Neuronal stem cell (in vitro differentiated cells): ENCODE results near the gene BICD1.

Experiments used
- DNase-seq: peaks from one replicate; pipeline ENCODE4 v3.0.0-alpha.2; 2013; ENCODE audit warnings: low spot score
- H2AFZ ChIP-seq: one replicate; pipeline ENCODE4 v1.6.1; 2013; ENCODE audit warnings: mild to moderate bottlenecking, low read length, inconsistent platforms
- H2AK5ac ChIP-seq: 2 replicates; pipeline ENCODE4 v1.6.1; 2013; ENCODE audit warnings: low read depth, mild to moderate bottlenecking, inconsistent platforms, low read length, moderate library complexity, mixed read lengths
- H2BK120ac ChIP-seq: 2 replicates; pipeline ENCODE4 v1.6.1; 2013; ENCODE audit warnings: low read depth, mild to moderate bottlenecking, inconsistent platforms, low read length, moderate library complexity, mixed read lengths
- H2BK12ac ChIP-seq: one replicate; pipeline ENCODE4 v1.6.1; 2013; ENCODE audit warnings: low read length, inconsistent platforms
- H2BK15ac ChIP-seq: 2 replicates; pipeline ENCODE4 v1.6.1; 2013; ENCODE audit warnings: mild to moderate bottlenecking, low read length, inconsistent platforms, mixed read lengths
- H2BK5ac ChIP-seq: one replicate; pipeline ENCODE4 v1.6.1; 2013; ENCODE audit warnings: inconsistent platforms, mild to moderate bottlenecking, low read length, moderate library complexity
- H3K14ac ChIP-seq: one replicate; pipeline ENCODE4 v1.6.1; 2013; ENCODE audit warnings: low read length, inconsistent platforms
- H3K18ac ChIP-seq: 2 replicates; pipeline ENCODE4 v1.6.1; 2013; ENCODE audit warnings: low read length, inconsistent platforms
- H3K23ac ChIP-seq: 2 replicates; pipeline ENCODE4 v1.6.1; 2013; ENCODE audit warnings: low read depth, mild to moderate bottlenecking, mixed read lengths, low read length, inconsistent platforms; ENCODE audit not compliant: poor library complexity
- H3K27ac ChIP-seq: replicated peaks from 3 replicates; pipeline ENCODE4 v1.5.1; 2013; ENCODE audit warnings: low read length, inconsistent platforms
- H3K27me3 ChIP-seq, 3 experiments: 2 replicates each; pipeline ENCODE4 v1.6.1; 2013; ENCODE audit warnings: low read length in 3 of 3, mild to moderate bottlenecking in 2 of 3, inconsistent platforms in 1 of 3, low read depth in 1 of 3, mixed read lengths in 1 of 3, moderate library complexity in 1 of 3; ENCODE audit not compliant: control insufficient read depth in 3 of 3, insufficient read depth in 3 of 3
- H3K36me3 ChIP-seq, 2 donors: replicated peaks in 1 of 2; 2 replicates each; pipeline ENCODE4 v1.6.1; 2013; ENCODE audit warnings: low read length in 2 of 2; ENCODE audit not compliant: control insufficient read depth in 2 of 2, insufficient read depth in 2 of 2
- H3K4ac ChIP-seq: 2 replicates; pipeline ENCODE4 v1.6.1; 2013; ENCODE audit warnings: inconsistent platforms, mild to moderate bottlenecking, low read length, moderate library complexity
- H3K4me1 ChIP-seq, 2 donors: 1 replicate in 1 of 2; 2 replicates in 1 of 2; pipeline ENCODE4 v1.6.1; 2013; ENCODE audit warnings: low read length in 2 of 2, low read depth in 1 of 2; ENCODE audit not compliant: control insufficient read depth in 2 of 2, insufficient read depth in 1 of 2
- H3K4me2 ChIP-seq: one replicate; pipeline ENCODE4 v1.6.1; 2013; ENCODE audit warnings: mild to moderate bottlenecking, low read length, inconsistent platforms; ENCODE audit not compliant: insufficient read depth, poor library complexity, severe bottlenecking
- H3K4me3 ChIP-seq, 2 donors: 2 replicates each; pipeline ENCODE4 v1.5.1; 2013; ENCODE audit warnings: low read length in 2 of 2, mild to moderate bottlenecking in 2 of 2, inconsistent platforms in 1 of 2, moderate library complexity in 1 of 2
- H3K79me1 ChIP-seq: one replicate; pipeline ENCODE4 v1.6.1; 2013; ENCODE audit warnings: low read depth, mild to moderate bottlenecking, inconsistent platforms, low read length, moderate library complexity
- H3K9ac ChIP-seq: one replicate; pipeline ENCODE4 v1.6.1; 2013; ENCODE audit warnings: mild to moderate bottlenecking, low read depth, low read length, inconsistent platforms; ENCODE audit not compliant: poor library complexity
- H3K9me3 ChIP-seq, 2 donors: replicated peaks in 1 of 2; 2 replicates each; pipeline versions ENCODE3 to v1.6.1; 2013; ENCODE audit warnings: low read length in 2 of 2, mild to moderate bottlenecking in 2 of 2, inconsistent platforms in 1 of 2, low read depth in 1 of 2, mixed read lengths in 1 of 2, moderate library complexity in 1 of 2; ENCODE audit not compliant: control insufficient read depth in 2 of 2, insufficient read depth in 1 of 2
- H4K8ac ChIP-seq: one replicate; pipeline ENCODE4 v1.6.1; 2013; ENCODE audit warnings: low read depth, mild to moderate bottlenecking, inconsistent platforms, low read length, moderate library complexity
- H4K91ac ChIP-seq: one replicate; pipeline ENCODE4 v1.6.1; 2013; ENCODE audit warnings: low read length, low read depth, mild to moderate bottlenecking, inconsistent platforms; ENCODE audit not compliant: poor library complexity
- WGBS, 2 donors: extraction: QIAGEN DNeasy Blood & Tissue Kit; methylation state at CpG; one replicate each; pipeline ENCODE4 v1.1.7; 2013; ENCODE audit warnings: missing lambda C conversion rate in 2 of 2, mixed read lengths in 1 of 2; ENCODE audit not compliant: insufficient read length in 2 of 2, insufficient replicate concordance in 1 of 2; ENCODE audit errors: extremely low coverage in 2 of 2; 5-methylcytosine and 5-hydroxymethylcytosine counted together

The BICD1 gene

DNA sequence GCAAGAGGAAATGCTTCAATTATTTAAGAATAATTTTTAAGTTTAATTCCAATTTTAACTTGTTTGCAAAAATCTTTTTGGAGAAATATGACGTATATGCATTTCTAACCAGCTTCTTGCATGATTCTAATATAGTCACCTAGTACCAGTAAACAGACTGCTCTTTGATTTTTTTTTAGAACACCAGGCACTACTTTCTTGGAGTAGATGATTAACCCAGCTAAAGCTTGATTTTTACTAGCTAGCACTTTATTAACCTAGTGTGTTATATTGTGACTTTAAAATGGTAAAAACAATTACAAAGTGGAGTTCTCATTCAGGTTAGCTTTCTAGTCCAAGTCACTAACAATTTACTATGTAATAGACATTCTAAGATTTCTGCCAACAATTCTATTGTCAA is 260.1 kb downstream of the BICD1 start:
- H3K23ac ChIP-seq, result no peak overlapping the region
- no peak overlapping the region for H3K4me3 ChIP-seq
- no peak overlapping the region for H4K91ac ChIP-seq
- no peak overlapping the region for H2BK12ac ChIP-seq
- H3K4ac ChIP-seq, result no peak overlapping the region
- H3K9ac ChIP-seq, result no peak overlapping the region
- no peak overlapping the region for H3K18ac ChIP-seq
- no peak for DNase-seq
- H3K27me3 ChIP-seq, result no peaks in the 10 kb centered on the region
- no CpG with 5 or more reads among the region's 1 CpG for WGBS, 2 donors
- H2BK120ac ChIP-seq, result no peak overlapping the region
- no peak overlapping the region for H3K14ac ChIP-seq
- no peak overlapping the region for H2BK15ac ChIP-seq
- peaks cover 0 to 4% of the 10 kb centered on the region in 2 donors for H3K4me1 ChIP-seq
- H2AK5ac ChIP-seq, result no peak overlapping the region
- H3K79me1 ChIP-seq, result no peaks in the 10 kb centered on the region
- no peak overlapping the region for H2BK5ac ChIP-seq
- H2AFZ ChIP-seq, result no peak overlapping the region
- no peak overlapping the region for H4K8ac ChIP-seq
- H3K36me3 ChIP-seq, result no peaks in the 10 kb centered on the region
- no peak overlapping the region for H3K27ac ChIP-seq
- H3K4me2 ChIP-seq, result no peak overlapping the region
- peaks cover 0 to 2% of the 10 kb centered on the region in 2 donors for H3K9me3 ChIP-seq

DNA sequence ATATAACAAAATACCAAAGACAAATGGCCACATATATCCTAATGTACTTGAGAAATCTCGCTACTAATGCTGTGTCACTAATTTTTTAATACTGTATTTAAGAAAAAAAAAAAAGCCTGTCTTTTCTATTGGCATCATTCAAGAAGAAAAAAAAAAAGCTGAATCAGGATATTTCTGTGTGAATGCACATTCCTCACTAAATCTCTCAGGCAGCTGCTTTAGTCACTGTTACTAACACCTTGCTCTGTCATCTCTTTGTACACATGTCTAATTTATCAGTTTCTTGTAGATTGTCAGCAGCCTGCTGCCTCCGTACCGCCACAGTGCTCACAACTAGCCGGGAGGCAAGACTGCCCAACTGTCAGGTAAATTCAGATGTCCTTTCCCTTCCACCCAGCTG is 260.7 kb downstream of the BICD1 start:
- H3K4me1 ChIP-seq, result peaks cover 0 to 4% of the 10 kb centered on the region in 2 donors
- H3K14ac ChIP-seq, result no peak overlapping the region
- no peaks in the 10 kb centered on the region for H3K36me3 ChIP-seq
- H4K8ac ChIP-seq, result no peak overlapping the region
- H3K18ac ChIP-seq, result no peak overlapping the region
- H2AK5ac ChIP-seq, result no peak overlapping the region
- no peak overlapping the region for H2BK15ac ChIP-seq
- H3K4me2 ChIP-seq, result no peak overlapping the region
- H3K4ac ChIP-seq, result no peak overlapping the region
- H3K27me3 ChIP-seq, result no peaks in the 10 kb centered on the region
- no CpG with 5 or more reads among the region's 4 CpGs for WGBS, 2 donors
- H3K9me3 ChIP-seq, result peaks cover 0 to 2% of the 10 kb centered on the region in 2 donors
- H2AFZ ChIP-seq, result no peak overlapping the region
- no peak for DNase-seq
- H2BK5ac ChIP-seq, result no peak overlapping the region
- peak overlapping the region; percentile 68 for H3K23ac ChIP-seq
- H3K4me3 ChIP-seq, result no peak overlapping the region
- H3K9ac ChIP-seq, result no peak overlapping the region
- H2BK12ac ChIP-seq, result no peak overlapping the region
- no peak overlapping the region for H4K91ac ChIP-seq
- H3K27ac ChIP-seq, result peak overlapping the region; percentile 23
- no peaks in the 10 kb centered on the region for H3K79me1 ChIP-seq
- no peak overlapping the region for H2BK120ac ChIP-seq

DNA sequence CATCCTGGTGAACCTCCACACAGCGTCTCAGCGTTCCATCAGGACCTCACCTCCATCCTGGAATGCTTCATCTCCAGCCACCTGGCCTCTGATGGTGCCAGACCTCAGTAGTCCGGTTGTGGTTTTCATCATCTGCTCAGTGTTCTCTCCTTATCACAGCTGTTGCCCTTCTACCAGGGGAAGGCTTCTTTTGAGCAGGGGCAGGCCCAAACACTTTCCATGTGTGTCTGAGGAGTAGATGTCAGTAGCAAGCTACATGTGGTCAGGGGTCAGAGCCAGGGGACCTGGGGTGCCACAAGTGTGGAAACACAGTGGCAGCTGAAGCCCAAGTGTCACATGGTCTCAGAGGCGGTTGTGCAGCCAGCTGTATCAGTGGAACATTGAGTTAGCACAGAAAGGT is 262.6 kb downstream of the BICD1 start:
- Histone ChIP-seq H2BK15ac (no peak overlapping the region), H3K9ac (peak overlapping the region; percentile 66), H2BK5ac (no peak overlapping the region), H2AFZ (no peak overlapping the region), H3K4me1 (peaks cover 0 to 4% of the 10 kb centered on the region in 2 donors), H3K23ac (no peak overlapping the region), H3K27ac (no peak overlapping the region), H3K79me1 (no peaks in the 10 kb centered on the region), H3K18ac (no peak overlapping the region), H4K91ac (no peak overlapping the region), H2AK5ac (no peak overlapping the region), H3K27me3 (no peaks in the 10 kb centered on the region), H3K9me3 (peaks cover 0 to 2% of the 10 kb centered on the region in 2 donors), H3K4me3 (no peak overlapping the region), H3K4ac (no peak overlapping the region), H2BK120ac (no peak overlapping the region), H2BK12ac (no peak overlapping the region), H3K36me3 (no peaks in the 10 kb centered on the region), H3K14ac (peak overlapping the region; percentile 73), H4K8ac (no peak overlapping the region), H3K4me2 (no peak overlapping the region)
- DNase-seq, result no peak
- WGBS, 2 donors, result no CpG with 5 or more reads among the region's 4 CpGs

DNA sequence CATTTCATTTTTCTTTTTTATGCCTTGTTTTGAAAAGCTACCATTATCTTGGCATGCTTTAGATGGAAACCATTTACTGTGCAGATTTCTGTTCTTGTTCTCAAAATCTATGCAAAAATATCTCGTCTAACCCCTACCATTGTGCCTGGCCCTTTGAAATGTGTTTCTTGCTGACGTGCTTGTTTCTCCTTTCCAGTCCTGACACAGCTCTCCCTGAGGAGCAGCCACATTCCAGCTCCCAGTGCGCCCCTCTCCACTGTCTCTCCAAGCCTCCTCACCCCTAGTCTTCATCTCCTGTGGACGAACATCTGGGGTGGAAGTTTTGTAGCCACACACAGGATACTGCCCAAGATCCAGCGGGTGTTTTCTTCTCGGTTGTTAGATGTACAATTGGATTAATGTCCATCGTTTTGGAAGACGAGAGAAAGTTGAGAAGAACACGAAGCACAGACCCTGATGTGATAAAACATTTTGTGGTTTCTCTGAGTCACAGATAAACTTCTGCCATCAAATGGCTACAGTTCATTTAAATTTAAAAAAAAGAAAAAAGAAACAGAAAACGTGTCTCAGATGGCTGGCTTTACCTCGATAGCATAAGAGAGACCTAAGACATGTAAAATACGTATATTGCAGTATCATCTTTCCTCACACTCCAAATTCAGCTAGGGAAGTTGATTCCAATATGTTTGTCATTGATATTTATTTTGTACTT is 270.9 kb downstream of the BICD1 start:
- H2AK5ac ChIP-seq, result no peak overlapping the region
- no peak overlapping the region for H2BK120ac ChIP-seq
- no peak overlapping the region for H3K4ac ChIP-seq
- no peak for DNase-seq
- no peaks in the 10 kb centered on the region for H3K36me3 ChIP-seq
- no peak overlapping the region for H2BK12ac ChIP-seq
- no peaks in the 10 kb centered on the region for H3K9me3 ChIP-seq
- H3K14ac ChIP-seq, result no peak overlapping the region
- H4K8ac ChIP-seq, result no peak overlapping the region
- no peak overlapping the region for H3K4me3 ChIP-seq
- WGBS, 2 donors, result no CpG with 5 or more reads among the region's 12 CpGs
- peaks cover 0 to 2% of the 10 kb centered on the region in 2 donors for H3K4me1 ChIP-seq
- no peak overlapping the region for H3K23ac ChIP-seq
- peak overlapping the region; percentile 23 for H3K18ac ChIP-seq
- H3K9ac ChIP-seq, result no peak overlapping the region
- H3K27me3 ChIP-seq, result no peaks in the 10 kb centered on the region
- H2BK15ac ChIP-seq, result no peak overlapping the region
- H2AFZ ChIP-seq, result no peak overlapping the region
- no peak overlapping the region for H3K4me2 ChIP-seq
- no peaks in the 10 kb centered on the region for H3K79me1 ChIP-seq
- no peak overlapping the region for H2BK5ac ChIP-seq
- H4K91ac ChIP-seq, result no peak overlapping the region
- H3K27ac ChIP-seq, result no peak overlapping the region
